Measurements from ENCODE around the gene PRPF40A.

DNA sequence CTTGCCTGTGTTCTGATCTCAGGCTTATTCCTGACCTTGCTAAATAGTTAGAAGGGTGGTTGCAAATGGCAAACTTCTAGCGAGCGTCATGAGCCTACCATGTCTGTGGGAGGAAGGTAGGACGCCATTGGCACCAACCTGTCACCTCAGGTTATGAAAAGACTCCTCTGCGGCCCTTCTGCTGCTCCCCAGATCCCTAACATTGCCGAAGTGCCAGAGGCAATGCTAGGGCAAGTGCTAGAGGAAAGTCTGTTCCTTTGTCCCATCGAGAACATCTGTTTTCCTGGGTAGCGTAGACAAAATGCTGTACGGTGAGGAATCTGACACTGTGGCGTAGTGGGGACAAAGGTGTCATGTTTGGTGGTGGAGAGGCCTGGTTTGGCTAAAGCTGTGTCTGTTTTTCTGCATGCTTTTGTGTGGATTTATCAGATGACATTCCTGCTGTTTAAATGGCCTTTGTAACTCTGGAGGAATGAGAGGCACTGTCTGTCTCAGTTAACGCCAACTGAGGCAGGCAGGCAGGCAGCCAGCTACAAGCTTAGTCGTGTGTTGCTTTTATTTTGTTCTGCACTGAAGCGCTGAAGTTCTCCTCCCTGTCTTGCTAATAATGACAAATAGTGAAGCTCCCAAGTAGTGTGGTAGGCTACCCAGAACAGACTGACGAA lies 94.1 kb downstream of the PRPF40A start:
- TF ChIP-seq, protein P1, sequence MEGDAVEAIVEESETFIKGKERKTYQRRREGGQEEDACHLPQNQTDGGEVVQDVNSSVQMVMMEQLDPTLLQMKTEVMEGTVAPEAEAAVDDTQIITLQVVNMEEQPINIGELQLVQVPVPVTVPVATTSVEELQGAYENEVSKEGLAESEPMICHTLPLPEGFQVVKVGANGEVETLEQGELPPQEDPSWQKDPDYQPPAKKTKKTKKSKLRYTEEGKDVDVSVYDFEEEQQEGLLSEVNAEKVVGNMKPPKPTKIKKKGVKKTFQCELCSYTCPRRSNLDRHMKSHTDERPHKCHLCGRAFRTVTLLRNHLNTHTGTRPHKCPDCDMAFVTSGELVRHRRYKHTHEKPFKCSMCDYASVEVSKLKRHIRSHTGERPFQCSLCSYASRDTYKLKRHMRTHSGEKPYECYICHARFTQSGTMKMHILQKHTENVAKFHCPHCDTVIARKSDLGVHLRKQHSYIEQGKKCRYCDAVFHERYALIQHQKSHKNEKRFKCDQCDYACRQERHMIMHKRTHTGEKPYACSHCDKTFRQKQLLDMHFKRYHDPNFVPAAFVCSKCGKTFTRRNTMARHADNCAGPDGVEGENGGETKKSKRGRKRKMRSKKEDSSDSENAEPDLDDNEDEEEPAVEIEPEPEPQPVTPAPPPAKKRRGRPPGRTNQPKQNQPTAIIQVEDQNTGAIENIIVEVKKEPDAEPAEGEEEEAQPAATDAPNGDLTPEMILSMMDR (IDR thresholded peaks at IDR 0.05) = no peak
- TF ChIP-seq POLR2A (IDR thresholded peaks at IDR 0.05) = no peak

Measured in stomach (tissue), 4 donors.